ENCODE results near the gene LMBR1L.
A peak's percentile ranks its signal among the peaks of the same experiment; 100 is the strongest.
"Not testable (repeated sequence)": the region's sequence is repeated elsewhere in the genome, so short reads cannot be mapped to it uniquely, and the experiment has no call there.

The LMBR1L gene

DNA sequence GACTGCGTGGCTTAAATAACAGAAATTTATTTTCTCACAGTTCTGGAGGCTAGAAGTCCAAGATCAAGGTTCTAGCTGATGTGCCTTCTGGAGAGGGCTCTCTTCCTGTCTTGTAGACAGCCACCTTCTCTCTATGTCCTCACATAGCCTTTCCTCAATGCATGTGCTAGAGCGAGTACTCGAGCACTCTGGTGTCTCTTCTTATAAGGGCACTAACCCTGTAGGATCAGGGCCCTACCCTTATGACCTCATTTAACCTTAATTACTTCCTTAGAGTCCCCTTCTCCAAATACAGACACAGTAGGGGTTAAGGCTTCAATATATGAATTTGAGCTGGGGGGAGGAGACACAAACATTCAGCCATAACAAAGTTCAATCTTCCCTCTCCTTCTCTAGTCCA is 26.2 kb downstream of the LMBR1L start:
- DNase-seq = no peak

- DNase-seq = no peak
Observed at GRCh38 chr12:49079793-49080192, 30.9 kb downstream of the LMBR1L start.

GRCh38 chr12:49070971-49071370 is 39.7 kb downstream of the LMBR1L start:
- no peak for DNase-seq

GRCh38 chr12:49069507-49070346 is 40.9 kb downstream of the LMBR1L start, which contains the start of gene RHEBL1:
Gene RHEBL1, minus strand, starts transcription at chr12:49069979. Its CDS starts 194 bp downstream, at chr12:49069785.
- DNase-seq = peak; percentile 98

DNA sequence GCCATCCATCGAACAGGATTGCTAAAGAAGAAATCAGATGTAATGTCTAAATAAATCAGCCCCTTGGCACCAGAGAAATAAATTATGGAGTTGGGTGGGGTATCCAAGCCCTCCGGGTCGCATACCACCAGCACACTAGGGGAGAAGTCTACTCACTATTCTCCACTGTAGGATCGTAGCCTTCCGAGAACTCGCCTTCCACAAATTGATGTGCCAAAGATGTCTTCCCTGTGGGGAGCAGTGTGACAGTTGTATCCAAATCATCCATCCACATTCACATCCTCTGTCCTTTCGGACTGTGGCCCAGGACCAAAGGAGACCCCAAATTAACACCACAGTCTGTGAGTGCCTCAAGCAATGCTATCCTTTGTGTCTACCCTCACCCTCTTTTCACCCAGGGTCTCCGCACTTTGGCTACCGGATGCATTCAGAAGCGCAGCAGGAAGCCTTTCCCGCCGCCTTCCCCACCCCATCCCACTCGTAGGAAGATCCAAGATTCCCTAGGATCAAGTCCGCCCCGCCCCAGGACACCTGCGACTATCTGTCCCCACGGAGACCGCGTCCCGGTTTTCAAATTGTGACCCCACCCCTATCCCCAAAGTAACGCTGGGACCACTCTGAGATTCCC is 41.7 kb downstream of the LMBR1L start:
- DNase-seq = no peak

DNA sequence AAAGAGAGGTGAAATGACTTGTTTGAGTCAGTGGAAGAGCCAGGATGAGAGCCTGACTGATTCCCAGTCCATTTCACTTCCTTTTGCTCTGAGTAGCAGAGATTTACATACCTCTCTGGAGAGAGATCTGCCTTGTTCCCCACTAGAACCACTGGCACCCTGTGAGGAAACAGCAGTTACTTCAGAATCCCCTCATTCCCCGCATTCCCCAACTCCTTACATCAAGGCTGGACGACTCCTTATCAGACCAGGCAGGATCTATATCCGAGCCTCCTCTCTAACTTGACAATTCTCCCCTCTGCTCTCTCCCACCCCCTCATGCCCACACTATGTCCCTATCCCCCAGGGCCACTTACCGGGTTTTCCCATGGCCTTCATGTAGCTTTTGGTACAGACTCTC is 44.5 kb downstream of the LMBR1L start:
- no peak for DNase-seq

- no peak for DNase-seq
Observed at GRCh38 chr12:49064767-49065152, 45.9 kb downstream of the LMBR1L start.

GRCh38 chr12:49061916-49062315 is 48.7 kb downstream of the LMBR1L start:
- DNase-seq = not testable (repeated sequence)

DNA sequence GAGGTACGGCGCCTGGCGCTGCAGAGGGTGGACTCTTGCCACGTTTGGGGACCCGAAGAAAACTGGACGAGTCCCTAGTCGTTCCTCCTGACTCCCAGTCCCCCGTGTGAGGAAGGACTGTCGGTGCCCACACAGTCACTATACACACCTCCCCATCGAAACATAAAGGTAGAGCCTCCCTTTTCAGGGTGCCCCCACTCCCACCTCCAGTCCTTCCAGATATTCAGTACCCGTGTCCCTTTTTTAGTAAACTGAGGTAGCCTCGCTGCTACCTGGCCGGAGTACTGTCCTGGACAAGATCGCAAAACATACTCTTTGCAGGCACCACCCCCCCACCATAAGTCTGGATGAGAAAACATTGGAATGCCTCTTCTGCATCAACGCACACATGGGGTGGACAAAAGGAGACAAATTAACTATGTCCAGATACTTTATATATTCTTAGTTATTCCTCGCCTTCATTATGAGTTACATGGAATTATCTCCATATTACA is 49.4 kb downstream of the LMBR1L start:
- no peak for DNase-seq

GRCh38 chr12:49060237-49061156 is 50.1 kb downstream of the LMBR1L start, which contains the start of gene KMT2D:
Gene KMT2D, minus strand, starts transcription at chr12:49060794. Its CDS starts 5,470 bp downstream, at chr12:49055324.
- peak; percentile 92 for DNase-seq

DNA sequence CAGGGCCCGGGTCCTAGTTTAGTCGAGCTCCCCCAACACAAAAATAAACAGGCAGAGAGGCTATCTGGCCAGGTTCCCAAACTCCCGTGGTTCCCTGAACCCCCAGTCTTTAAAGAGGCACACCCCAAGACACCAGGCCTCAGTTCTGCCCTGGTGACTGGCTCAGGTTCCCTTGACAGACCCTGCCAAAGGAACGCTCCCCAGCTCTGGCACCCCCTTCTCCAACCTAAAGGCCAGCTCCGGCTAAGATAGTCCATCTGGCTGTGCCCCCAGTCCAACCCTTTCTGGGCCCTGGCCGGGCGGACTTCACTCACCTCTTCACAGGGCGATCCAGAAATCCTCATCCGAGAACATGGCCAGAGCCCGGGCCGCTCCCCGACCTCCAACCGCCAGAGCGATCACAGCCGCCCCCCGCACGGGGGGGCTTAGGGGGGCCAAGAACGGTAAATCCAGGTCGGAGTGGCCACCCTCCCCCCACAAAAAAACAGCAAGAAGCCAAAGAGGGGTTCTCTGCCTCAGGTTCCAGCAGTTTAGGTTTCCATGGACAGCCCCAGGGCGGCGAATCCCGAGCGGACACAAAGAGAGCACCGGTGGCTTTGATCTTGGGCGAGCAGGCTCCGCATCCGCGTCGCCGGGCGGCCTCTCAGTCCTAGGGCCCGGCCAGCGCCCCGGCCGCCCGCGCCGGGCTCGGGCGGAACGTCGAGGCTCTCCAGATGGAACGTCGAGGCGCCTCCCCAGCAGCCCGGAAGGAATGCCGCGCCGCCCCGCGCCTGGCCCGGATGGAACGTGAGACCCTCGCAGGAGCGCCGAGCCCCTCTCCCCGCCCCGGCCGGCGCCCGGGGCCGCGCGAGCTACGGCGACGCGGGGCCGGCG is 51.1 kb downstream of the LMBR1L start:
- no peak for DNase-seq

- DNase-seq = no peak
Observed at GRCh38 chr12:49059045-49059298, 51.7 kb downstream of the LMBR1L start.

DNA sequence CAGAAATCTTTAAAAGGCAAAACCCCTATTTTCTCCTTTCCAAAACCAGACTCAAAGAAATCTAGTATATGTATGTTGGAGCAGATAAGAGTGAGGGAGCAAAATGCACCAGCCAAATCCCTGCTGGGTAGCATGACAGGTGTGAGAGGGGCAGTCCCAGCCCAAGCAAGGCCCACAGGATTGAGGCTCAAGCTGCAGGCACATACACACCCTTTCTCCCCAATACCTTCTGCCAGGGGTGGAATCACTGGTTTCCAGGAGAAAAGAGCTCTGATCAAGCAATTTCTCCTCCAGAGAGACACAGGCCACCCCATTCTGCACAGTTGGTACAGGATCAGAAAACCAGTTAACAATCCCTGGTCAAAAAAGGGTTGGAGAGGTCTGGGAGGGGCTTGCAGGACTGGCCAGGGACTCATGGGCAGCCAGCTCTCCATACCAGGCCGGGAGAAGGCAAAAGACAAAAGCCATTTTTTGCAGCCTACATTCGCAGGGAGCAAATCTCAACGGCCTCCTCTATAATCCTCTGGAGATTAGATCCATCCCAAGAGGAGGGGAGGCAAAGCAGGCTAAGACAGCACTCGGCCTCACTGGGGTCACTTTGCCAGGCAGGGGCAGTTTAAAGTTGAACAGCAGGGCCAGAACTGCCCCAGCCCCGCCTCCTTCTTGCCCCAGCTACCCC is 52.1 kb downstream of the LMBR1L start:
- no peak for DNase-seq

DNA sequence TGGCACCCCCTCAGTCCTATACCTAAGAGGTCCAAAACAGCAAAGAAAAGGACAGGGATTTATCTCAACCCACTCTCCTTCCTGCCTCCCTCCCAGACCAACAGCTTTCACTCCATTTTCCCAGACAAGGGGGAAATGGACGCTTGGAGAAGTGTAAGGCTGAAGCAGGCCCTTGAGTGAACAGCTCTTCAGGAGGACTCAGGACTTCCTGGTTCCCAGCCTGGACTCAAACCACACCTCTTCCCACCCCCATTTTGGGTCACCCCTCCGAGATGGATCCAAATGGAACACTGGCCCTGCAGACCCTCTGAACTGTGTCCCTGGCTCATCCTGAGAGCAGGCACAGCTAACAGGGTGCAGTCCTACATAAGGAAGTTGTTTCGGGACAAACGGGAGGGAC is 52.8 kb downstream of the LMBR1L start:
- no peak for DNase-seq

GRCh38 chr12:49055978-49056754 is 54.5 kb downstream of the LMBR1L start:
- no peak for DNase-seq

- DNase-seq = no peak
Observed at GRCh38 chr12:49055092-49055491, 55.6 kb downstream of the LMBR1L start.

DNA sequence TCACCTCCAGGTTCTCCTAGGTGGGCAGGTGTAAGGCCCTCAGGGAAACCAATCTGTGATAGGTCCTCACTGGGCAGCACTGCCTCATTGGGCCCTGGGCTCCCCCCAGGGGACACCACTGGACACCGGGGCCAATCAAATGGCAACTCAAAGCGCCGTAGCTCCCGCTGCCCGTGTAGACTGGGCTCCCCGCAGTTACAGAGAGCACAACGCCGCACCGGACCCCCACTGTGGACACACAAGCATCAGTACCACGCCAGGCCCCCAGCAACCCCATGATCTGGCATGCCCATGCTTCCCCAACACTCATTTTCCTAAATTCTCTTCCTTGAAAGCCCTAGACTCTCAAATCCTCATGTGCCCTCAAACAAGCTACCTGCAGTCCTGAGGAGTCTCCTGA is 56.1 kb downstream of the LMBR1L start:
- DNase-seq = no peak

DNA sequence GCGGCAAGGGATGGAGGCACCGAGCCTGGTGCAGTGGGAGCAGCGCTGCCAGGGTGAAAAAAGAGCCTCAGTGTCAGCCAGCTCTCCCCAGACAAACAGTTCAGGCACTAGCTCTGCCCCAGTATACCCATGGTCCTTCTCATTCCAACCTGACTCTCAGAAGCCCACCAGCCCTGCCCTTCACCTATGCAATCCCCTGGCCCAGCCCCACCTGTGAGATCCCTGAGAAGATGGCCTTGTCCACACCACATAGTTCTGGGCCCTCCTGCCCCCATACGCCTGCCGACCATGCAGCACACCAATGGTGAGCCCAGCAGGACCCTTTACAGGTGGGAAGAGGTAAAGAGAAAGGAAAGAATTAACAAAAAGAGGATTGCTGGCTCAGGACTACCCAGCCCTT is 56.6 kb downstream of the LMBR1L start:
- DNase-seq = no peak

DNA sequence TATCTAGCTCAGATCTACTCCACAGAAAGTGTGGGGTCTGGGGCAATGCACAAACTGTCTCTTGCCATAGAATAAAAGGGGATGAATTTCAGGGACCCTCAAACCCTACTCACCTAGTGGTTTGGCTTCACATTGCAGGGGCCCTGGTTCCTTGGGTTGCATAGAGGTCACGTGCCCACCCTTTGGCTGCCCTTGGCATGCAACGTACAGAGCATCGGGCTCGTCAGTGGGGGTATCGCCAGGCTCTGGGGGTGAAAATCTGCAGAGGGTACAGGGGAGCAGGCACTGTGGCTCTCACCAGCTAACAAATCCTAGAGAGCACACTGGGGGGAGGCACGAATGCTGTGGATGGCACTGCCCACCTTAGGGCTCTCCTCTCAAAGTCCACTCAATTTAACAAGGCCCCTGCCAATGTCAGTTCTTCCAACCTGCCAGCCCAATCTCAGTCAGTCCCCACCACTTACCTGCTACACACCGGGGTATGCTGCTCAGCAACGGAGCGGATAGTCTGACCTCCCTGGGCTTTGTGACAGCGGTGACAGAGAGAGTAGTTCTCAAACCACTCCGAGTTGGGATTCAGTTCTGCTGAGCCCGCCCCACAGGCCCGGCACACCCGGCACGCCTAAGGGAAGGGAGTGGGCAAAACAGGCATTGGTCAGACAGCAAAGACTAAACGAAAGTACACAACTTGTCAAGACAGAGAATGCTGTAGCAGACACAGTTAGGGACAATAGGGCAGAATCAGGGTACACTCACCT is 58.0 kb downstream of the LMBR1L start:
- DNase-seq = no peak
